SKM-1 (cell line): ENCODE measurements around the gene GYPC.
"Not testable (repeated sequence)": the region's sequence is repeated elsewhere in the genome, so short reads cannot be mapped to it uniquely, and the experiment has no call there.

ENCODE experiments used
- DNase-seq: peaks from one replicate; lab custom pipeline; 2025; ENCODE audit not compliant: unreplicated experiment; lab: John Stamatoyannopoulos, UW

The GYPC gene

DNA sequence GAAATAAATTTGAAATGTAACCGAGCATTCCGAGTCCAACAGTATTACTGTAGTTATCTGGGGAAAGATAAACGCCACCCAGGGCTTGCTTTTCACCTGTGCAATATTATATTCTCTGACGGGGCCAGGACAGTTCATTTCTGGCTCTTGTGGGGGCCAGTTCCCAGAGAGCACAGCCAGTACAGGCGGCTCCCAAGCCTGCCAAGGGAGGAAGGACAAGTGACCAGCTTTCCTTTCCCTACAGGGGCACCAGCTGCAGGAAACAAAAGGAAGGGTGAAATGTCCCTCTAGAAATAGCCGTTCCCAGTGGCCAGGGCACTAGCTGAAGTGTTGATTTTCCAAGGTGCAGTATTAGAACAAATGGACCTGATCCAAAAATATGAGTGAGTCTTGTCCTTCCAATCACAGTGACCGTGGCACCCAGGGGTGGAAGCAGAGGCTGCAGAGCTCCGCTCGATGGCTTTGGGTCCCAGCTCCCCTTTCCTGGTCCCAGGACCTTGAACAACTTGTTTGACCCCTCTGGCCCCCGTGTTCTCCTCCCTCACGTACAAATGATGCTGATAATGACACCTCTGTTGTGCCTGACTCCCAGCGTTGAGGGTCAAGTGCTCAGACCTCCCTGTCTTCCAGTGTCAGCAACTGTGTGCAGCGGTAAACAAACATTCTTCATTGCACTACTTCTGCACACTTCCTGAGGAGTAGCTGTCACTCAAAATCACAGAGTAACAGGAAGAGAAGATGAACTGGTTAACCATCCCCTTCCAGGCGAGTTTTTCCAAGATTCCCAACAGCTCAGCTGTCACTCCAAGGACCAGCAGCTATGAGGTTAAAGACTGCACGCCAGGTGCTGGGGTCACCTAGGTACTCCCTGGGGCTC lies 40.9 kb downstream of the GYPC start:
- DNase-seq: no peak

DNA sequence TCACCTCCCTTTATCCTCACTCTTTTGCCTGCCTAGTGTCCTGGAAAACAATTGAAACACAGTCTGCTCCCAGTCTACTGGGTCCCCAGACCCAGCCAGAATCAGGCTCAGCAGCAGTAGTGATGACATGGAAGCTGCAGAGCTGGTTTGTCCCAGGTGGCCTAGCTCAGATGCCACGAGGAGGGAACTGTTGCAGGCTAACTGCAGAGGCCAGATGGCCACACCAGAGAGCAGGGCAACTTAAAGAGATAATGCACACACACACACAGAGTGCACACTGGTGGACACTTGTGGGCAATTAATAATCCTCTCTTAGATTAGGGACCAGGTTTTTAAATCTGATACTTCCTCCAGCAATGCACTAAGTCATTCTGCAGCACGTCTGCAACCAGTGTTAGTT lies 42.4 kb downstream of the GYPC start:
- no peak for DNase-seq

DNA sequence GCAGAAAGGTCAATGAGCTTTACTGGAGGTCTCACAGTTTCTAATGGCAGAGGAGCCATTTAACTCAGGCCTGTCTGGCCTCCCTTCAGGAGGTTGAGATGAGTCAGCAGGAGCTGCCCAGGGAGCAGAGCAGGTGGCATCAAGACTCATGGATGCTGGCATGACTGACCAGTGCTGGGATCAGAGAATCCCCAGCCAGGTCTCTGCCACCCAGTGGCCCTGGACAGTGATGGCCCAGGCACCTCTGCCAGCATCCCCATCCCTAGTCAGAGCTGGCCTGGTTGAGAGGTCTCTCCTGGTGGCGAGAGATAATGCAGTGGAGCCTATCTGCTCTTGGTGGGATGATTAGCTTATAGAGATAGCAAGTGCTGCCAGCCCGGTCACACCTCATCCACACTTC lies 43.1 kb downstream of the GYPC start:
- DNase-seq: no peak

DNA sequence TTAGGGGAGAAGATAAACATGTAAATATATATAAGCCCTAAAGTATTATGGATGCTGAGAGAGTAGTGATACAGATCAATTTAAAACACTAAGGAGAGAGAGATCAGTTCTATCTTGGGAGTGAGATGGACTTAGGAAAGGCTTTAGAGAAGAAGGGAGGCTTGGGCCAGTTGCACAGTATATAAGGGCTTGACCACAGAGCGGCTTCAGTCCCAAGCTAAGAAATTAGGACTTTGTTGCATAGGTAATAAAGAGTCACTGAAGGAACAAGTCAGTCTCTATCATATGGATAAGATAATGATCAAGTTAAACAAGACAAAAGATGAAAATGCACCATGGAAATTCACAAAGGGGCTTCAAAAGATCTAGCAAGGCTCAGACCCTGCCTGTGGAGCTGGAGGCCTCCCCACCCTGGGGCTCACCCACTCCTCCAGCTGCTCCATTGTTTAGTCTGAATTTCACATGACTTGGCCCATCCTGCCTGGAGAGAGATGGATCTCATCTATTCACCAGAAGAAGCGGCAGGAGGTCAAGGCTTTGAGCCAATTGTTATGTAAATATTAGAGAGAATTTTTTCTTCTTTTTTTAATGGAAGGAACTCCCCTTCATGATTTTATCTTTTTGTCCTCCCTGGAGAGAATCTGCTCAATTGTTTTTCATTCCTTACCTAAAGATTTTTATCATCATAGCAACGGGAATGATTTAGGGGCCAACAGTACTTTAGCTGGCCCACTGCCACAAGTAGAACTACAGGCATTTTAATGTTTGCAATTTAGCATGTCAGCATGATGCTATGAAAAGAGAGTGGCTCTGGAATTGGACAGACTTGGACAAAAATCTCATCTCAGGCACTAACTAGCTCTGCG lies 44.0 kb downstream of the GYPC start:
- no peak for DNase-seq

DNA sequence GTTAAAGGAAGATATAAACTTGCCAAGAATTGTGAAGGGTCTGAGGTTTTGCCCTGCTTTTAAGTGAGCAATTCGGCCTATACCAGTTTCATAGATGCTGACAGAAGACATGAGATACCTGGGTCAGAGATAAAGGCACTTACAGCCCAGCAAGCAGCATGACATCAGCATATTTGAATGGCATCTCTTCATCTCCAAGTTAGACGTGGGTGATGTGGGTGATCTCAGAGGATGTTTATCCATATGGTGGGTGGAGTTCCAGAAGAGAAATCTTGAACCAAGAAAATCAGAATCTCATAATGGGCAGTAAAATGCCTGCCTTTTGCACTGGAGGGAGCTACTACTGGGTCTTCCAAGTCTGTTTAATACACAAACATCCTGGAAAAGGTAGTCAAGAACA lies 44.7 kb downstream of the GYPC start:
- no peak for DNase-seq

DNA sequence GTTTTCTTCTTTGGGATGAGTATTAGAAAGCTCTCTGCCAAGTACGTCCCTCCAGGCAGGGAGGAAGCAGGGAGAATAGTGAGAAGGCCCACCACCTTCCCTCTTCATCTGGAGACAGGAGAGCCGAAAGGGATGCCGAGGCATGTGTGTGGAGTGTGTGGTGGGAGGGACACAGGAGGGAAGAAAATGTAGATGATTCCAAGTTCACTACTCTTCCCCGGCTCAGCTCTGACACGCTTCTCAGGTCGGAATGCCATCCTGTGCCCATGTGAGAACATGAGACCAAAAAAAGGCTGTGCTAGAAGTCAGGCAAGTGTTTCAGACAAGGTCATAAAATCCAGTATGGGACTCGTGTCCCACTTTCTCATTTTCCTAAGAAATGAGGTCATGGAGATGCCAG lies 47.4 kb downstream of the GYPC start:
- DNase-seq: no peak

DNA sequence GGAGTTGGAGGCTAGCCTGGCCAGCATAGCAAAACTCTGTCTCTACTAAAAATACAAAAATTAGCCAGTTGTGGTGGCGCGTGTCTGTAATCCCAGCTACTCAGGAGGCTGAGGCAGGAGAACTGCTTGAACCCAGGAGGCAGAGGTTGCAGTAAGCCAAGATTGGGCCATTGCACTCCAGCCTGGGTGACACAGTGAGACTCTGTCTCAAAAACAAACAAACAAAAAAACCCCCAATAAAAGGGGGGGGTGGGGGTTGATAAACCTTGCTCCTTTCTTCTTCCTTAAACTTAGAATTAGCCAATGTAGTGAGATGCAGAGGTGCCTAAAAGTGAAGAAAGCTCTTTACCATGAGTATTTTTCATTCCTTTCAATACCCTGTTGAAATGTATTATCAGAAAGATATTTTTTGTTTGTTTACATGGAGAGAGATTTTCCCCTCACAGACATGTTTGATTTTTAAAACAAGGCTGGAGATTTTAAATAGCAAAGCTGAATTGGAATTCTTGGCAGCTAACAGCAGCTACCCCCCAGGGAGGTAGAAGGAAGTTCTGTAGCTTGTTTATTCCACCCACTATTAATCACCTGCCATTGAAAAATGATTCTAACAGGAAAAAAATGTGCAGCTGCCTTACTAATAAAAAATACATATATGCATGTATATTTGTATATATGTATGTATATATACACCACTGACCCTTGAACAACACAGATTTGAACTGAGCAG lies 48.6 kb downstream of the GYPC start:
- DNase-seq: no peak

DNA sequence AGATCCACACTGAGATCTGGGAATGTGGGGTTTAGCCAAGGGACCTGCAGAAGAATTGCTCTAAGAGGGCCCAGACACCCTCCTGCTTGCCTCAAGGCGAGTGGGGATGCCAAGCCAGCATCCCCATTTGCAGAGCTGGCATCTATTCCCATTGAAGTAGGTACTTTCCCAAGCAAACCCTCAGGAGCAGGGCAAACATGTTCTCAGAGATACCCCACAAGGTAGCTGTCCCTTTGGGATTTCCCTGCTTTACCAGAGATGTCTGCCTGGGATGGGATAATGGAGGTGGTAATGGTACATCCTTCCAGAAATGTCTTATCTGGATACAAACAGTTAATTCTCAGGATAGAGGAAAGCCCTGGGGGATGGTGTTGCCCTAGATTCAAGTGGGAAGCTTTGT lies 51.2 kb downstream of the GYPC start:
- DNase-seq: no peak

DNA sequence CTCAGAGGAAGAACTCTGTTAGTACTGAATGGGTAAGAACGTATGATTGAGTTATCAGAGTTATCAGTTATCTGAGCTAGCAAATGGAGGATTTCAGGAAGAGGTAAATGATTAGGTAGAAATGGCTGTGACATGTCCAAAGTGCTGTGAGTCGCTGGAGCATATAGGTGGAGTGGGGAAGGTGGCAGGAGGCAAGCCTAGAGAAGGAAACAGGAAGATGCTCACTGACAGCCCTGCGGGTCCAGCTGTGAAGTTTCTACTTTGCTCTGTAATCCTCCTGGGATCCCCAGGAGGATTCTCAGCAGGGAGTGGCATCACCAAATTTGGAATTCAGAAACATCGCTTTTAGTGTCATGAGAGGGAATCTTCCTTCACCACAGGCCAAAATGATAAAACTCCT lies 52.0 kb downstream of the GYPC start:
- no peak for DNase-seq

DNA sequence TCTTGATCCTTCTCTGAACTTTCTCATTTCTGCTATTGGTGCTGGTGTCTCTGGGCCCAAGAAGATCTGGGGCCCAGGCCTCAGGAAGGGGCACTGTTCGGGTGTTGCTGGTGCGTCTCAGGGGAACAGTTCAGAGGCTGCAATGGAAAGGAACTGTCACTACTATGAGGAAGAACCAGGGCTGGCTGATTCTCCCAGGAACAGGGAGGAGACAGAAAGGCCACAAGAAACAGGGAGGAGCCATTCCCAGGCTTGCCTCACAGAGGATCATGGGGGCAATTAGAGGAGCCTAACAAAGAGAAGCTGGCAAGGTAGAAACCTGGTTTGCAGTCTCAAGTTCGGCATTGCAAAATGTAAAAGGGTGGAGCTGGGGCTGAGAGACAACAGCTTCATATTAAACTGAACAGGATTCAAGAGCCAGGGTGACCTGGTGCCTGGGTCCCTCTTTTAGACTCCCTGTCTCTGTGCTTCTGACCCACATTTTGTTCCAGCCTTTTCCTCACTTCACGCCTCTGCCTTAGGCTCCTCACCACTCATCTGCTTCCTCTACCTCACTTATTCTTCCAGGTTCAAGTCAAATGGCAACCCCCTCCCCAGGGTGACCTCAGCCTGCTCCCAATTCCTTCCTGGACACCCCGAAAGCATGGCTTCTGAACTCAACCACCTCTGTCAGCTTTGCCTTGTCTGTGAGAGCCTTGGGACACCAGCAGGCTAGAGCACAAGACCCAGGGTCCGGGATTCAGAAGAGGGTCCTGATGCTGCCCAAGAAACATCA lies 58.4 kb downstream of the GYPC start:
- DNase-seq: no peak

DNA sequence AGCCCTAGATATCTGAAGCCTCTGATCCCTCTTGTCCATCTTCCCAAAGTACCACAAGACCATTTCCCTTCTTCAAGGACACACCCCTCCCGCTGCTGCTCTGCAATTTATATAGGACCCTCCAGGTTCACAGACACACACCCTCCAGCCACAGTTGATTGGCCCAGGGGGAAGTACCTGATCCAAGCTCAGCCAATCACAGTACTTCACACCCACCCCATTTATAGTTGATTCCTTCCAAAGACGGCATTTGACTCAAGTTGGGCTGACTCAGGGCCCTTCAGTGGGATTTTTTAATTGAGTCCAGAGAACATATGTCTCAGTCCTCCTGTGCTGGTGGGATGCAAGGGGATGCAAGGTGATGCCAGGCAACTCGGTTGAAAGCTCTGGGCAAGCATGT lies 59.2 kb downstream of the GYPC start:
- DNase-seq: no peak

DNA sequence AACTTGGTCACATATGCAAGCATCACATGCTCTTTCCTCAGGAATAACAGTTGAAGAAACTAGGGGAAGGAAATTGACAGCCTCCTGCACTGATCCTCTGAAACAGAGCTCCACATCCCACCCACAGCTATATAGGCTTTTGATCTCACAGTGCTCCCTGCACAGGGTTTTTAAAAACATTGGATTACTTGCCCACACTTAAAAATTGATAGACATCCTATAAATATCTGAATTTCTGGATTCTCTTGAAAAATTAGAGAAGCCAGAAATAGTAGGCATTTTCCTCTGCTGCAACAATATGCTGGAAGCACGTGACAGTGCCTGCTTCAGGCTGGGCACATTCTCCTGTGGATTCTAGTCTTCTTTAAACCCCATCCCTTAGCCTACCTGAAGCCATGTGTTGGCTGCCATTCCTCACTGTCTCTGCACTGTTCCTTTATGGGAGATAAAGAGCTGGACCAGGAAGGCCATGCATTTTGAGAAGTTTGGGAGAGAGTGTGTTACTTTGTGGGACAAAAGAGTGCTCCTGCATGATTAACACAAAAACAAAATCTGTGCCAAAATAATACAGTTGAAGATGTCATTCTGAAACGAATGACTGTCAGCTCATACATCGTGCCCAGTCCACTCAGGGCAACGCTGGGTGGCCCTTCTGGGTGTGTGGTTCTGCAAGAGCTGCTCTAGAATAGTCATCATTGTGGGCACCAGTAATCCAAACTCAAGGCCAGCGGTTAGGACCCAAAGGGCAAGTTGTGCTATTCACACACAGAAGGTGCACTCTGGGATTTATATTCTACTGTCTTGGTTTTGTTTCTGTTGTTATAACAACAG lies 59.8 kb downstream of the GYPC start:
- DNase-seq: no peak

DNA sequence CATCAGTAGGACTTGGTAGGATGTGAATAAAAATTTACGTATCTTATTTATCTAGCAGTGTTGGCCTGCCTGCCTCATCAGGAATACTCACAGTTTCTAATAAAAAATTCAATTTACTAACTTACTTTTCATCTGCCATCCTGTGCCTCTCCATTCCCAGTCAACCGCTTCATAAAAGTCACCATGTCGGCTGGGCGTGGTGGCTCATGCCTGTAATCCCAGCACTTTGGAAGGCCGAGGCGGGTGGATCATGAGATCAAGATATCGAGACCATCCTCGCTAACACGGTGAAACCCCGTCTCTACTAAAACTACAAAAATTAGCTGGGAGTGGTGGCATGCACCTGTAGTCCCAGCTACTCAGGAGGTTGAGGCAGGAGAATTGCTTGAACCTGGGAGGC lies 61.3 kb downstream of the GYPC start:
- not testable (repeated sequence) for DNase-seq

DNA sequence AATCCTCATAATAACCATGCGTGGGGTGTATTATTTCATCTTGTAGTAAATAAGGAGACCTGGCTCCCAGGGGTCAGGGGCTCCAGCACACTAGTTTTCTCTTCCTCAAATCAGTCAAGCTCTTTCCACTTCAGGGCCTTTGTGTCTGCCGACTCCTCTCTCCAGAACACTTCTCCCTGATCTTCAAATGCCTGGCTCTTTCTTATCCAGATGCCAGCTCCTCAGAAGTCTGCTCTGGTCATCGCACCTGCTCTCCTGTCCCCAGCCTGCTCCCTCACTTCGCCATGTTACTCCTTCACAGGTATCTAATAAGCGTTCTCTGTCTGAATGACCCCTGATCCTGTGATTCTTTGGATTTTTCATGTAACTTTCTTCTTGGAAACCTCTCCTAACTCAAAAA lies 62.0 kb downstream of the GYPC start:
- no peak for DNase-seq

DNA sequence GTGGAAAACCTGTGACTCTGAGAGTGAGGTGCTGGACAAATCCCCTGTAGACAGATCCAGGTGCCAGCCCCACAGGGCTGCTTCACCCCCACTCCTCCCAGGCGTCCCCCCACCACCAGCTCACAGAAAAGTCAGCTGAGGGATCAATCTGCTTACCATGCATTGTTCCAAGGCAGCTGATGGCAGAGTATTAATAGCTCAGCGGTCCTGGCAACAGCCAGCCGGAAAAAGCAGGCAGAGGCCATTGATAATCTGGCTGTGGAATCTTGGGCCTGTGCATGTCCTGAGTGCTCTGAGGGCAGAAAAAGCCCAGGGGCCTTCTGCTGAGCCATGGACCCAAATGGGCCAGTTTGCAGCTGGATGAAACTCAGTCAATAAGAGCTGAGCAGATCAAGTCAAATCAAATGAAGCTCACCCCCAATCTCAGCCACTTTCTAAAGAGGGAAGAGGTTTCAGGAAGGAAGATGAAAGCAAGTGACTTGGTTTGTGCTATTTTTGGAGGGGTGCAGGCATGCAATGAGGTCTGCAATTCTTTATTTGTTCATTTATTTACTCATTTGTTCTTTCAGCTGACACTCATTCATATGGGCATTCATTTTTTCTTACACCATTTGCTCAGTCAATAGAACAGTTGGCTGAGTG lies 63.4 kb downstream of the GYPC start:
- DNase-seq: no peak

DNA sequence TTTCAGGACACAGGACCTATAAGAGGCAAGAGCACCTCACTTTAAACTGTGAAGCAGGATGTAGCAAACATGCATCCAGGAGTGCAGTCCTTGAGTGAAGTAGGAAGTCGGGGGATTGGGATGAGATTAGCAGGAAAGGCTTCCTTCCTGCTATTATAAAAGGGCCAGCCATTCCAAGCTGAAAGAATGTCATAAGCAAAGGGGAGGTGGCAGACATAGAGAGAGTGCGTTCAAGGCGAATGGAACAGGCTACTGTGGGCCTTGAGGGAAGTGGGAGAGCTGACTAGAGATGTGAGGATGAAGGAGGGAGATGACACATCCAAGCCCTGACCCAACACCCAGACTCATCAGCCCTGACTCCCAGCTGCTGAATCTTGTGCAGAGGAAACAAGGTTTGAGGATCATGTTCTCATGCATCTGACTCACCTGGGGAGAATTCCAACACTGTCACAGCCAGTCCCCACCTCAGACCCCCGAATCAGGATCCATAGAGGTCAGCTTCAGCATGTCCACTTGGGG lies 63.9 kb downstream of the GYPC start:
- no peak for DNase-seq

DNA sequence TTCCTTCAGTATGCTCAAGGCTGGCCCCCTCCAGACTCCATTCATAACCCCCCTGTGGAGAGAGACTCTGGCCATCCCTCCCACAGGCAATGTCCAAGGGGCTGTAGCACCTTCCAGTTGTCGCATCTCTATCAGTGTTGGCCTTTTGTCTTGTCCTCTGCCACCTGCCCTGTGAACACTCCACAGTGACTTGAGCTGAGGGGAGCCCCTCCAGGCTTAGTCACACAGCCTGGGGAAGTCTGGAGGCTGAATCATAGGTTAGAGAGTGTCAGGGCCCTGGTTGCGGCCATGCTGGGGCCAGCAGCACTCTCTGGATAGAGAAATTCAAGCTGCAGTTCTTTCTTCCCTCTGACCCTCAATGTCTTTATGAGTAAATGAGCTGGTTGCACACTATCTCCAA lies 64.7 kb downstream of the GYPC start:
- no peak for DNase-seq

DNA sequence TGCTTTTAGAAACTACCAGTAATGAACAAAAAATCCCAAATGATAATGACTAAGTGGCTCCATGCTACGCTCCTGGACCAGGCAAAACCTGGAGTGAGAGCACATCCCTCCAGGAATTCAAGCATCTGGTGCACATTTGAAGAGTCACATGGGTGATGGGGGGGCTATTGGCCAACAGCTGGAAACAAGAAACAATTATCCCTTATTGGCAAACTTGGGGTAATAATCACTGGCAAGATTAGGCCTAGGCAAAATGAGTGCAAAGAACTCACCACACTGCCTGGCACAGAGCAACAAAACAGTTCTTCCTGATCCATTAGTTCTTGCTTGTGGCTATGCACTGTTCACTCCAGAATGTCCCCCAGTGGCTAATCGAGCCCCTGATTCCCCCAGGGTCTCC lies 66.1 kb downstream of the GYPC start:
- no peak for DNase-seq

DNA sequence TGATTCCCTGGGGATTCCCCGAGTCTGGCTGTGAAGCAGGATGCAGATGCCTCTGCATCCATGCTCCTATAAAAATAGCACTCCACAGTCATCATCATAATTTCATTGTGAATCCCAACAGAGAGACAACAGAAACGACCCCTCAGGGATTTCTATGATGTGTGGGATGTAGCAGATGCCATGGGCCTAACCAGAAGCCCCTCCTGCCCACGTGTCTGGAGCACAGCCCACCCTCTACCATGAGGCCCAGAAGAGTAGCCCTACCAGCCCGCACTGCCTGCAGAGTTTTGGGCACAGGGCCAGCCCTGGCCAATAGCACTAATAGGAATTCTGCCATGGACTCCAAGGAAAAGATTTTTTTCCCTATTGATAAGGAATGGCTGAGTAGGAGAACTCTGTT lies 66.6 kb downstream of the GYPC start:
- no peak for DNase-seq
